HPDE6-E6E7 (cell line): ENCODE results near the gene ATOH7.
A peak's percentile ranks its signal among the peaks of the same experiment; 100 is the strongest.
"Not testable (repeated sequence)": the region's sequence is repeated elsewhere in the genome, so short reads cannot be mapped to it uniquely, and the experiment has no call there.

Experiments
- DNase-seq: peaks from one replicate; pipeline ENCODE4 v3.0.0; 2011; ENCODE audit warnings: missing footprints; ENCODE audit errors: extremely low spot score

The ATOH7 gene

GRCh38 chr10:68237173-68237572 is 5.3 kb upstream of the ATOH7 start:
- no peak for DNase-seq

GRCh38 chr10:68235581-68235980 is 3.7 kb upstream of the ATOH7 start:
- DNase-seq = no peak

- peak; percentile 16 for DNase-seq
Observed at GRCh38 chr10:68235111-68235510, 3.2 kb upstream of the ATOH7 start.

- no peak for DNase-seq
Observed at GRCh38 chr10:68233046-68233445, 1.1 kb upstream of the ATOH7 start.

- DNase-seq = peak; percentile 74
Observed at GRCh38 chr10:68231106-68231816, 652 bp downstream of the ATOH7 start.

- no peak for DNase-seq
Observed at GRCh38 chr10:68230268-68230667, 1.6 kb downstream of the ATOH7 start.

- no peak for DNase-seq
Observed at GRCh38 chr10:68224810-68225209, 7.1 kb downstream of the ATOH7 start.

GRCh38 chr10:68223535-68224165 is 8.3 kb downstream of the ATOH7 start:
- DNase-seq = no peak

GRCh38 chr10:68222391-68222790 is 9.5 kb downstream of the ATOH7 start:
- no peak for DNase-seq

- no peak for DNase-seq
Observed at GRCh38 chr10:68221196-68221595, 10.7 kb downstream of the ATOH7 start.

- no peak for DNase-seq
Observed at GRCh38 chr10:68218786-68219185, 13.1 kb downstream of the ATOH7 start.

GRCh38 chr10:68212721-68213352 is 19.1 kb downstream of the ATOH7 start:
- no peak for DNase-seq

GRCh38 chr10:68211669-68212068 is 20.2 kb downstream of the ATOH7 start:
- DNase-seq = no peak

- DNase-seq = peak; percentile 70
Observed at GRCh38 chr10:68208424-68209042, 23.4 kb downstream of the ATOH7 start.

- no peak for DNase-seq
Observed at GRCh38 chr10:68202960-68203353, 29.0 kb downstream of the ATOH7 start.

- DNase-seq = no peak
Observed at GRCh38 chr10:68196701-68197100, 35.2 kb downstream of the ATOH7 start.

- DNase-seq = not testable (repeated sequence)
Observed at GRCh38 chr10:68195776-68196175, 36.1 kb downstream of the ATOH7 start.

GRCh38 chr10:68194290-68194689 is 37.6 kb downstream of the ATOH7 start:
- no peak for DNase-seq

- peak; percentile 12 for DNase-seq
Observed at GRCh38 chr10:68192113-68192512, 39.8 kb downstream of the ATOH7 start.

- DNase-seq = no peak
Observed at GRCh38 chr10:68188835-68189234, 43.1 kb downstream of the ATOH7 start.

- DNase-seq = no peak
Observed at GRCh38 chr10:68185085-68185484, 46.8 kb downstream of the ATOH7 start.

GRCh38 chr10:68184546-68184945 is 47.4 kb downstream of the ATOH7 start:
- DNase-seq = no peak
